ENCODE results near the gene APOL2.
"Not testable (repeated sequence)": the region's sequence is repeated elsewhere in the genome, so short reads cannot be mapped to it uniquely, and the experiment has no call there.

Gene APOL2

DNA sequence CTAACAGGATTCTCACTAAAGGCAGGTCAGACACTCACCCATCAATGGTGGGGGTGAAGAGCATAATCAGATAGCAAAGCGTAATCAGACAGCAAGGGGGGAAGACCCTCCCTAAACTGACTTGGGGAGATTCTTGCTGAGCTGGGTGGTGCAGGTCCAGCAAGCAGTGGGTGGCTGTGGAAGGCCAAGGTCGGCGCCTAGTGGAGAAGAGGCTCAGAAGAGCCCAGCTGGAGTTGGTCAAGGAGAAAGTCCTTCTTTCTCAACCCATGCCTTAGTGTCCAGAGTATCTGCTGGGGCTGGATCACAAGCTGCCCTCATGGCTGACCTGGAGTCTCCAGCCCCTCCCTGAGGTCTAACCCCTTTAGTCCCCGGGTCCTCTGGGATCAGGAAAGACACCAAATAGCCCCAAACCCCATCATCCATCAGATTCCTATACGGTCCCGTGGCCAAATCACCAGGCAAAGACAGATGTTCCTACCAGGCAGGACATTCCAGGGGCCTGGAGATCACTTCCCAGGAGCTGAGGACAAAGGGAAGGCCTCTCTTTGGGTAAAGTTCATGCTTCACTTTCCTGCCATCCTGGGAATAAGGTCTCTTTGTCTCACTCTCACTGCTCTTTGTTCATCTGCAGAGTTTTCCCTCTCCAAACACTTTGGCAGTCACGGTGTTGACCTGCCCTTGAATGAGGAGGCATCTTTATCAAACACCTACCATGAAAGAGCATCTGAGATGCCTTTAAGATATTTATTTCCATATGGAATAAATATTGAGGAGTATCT, 24.7 kb upstream of the APOL2 start:
- H3K23ac ChIP-seq (ENCODE audit: low read length); H4K5ac ChIP-seq (ENCODE audit: low read length); H2BK15ac ChIP-seq (replicated peaks; ENCODE audit: low read depth); H3K36me3 ChIP-seq (ENCODE audit: control insufficient read depth, insufficient read depth, low read length); H2BK5ac ChIP-seq (ENCODE audit: low read length); H3K56ac ChIP-seq (ENCODE audit: low read length); H3K18ac ChIP-seq (ENCODE audit: low read length); H2BK120ac ChIP-seq (ENCODE audit: low read depth, low read length); H3K4me1 ChIP-seq (ENCODE audit: control insufficient read depth, low read depth, low read length); H3K27me3 ChIP-seq (ENCODE audit: insufficient read depth, low read length, poor library complexity); H3K9ac ChIP-seq (ENCODE audit: low read length); DNase-seq; H3K4ac ChIP-seq (ENCODE audit: low read depth, low read length); H3K79me1 ChIP-seq (ENCODE audit: low read length); H2AK5ac ChIP-seq (ENCODE audit: low read length); H3K27ac ChIP-seq (ENCODE audit: low read depth, low read length); H3K4me2 ChIP-seq (ENCODE audit: low read length); H4K8ac ChIP-seq (ENCODE audit: low read depth, low read length); H3K79me2 ChIP-seq (ENCODE audit: control insufficient read depth, insufficient read depth, low read length); H3K4me3 ChIP-seq (ENCODE audit: low read length): not testable (repeated sequence)
- WGBS (ENCODE audit: extremely low coverage, insufficient coverage, low lambda C conversion rate), result no CpG with 5 or more reads among the region's 7 CpGs

DNA sequence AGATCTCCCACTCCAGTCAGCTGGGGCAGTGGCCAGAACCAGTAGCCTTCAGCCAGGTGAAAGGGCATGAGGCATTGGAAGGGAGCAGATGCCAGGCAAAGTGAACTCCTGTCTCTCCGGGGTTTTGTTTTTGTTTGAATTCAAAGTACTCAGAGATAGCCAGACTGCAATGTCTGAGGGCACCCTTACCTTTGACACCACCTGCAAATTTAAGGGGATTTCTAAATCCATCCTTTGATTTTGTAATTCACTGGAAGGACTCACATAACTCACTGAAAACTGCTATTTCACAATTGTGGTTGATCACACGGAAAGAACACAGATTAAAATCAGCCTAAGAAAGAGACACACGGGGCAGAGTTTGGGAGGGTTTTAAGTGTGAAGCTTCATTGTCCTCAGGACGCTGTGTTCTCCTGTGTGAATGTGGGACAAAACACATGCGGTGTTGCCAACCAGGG, 23.9 kb upstream of the APOL2 start:
- H4K5ac ChIP-seq (ENCODE audit: low read length); DNase-seq; H3K79me1 ChIP-seq (ENCODE audit: low read length); H3K36me3 ChIP-seq (ENCODE audit: control insufficient read depth, insufficient read depth, low read length); H3K56ac ChIP-seq (ENCODE audit: low read length); H3K4ac ChIP-seq (ENCODE audit: low read depth, low read length); H3K79me2 ChIP-seq (ENCODE audit: control insufficient read depth, insufficient read depth, low read length); H2AK5ac ChIP-seq (ENCODE audit: low read length); H2BK120ac ChIP-seq (ENCODE audit: low read depth, low read length); H2BK15ac ChIP-seq (replicated peaks; ENCODE audit: low read depth); H3K27me3 ChIP-seq (ENCODE audit: insufficient read depth, low read length, poor library complexity); H3K18ac ChIP-seq (ENCODE audit: low read length); H3K4me2 ChIP-seq (ENCODE audit: low read length); H2BK5ac ChIP-seq (ENCODE audit: low read length); H4K8ac ChIP-seq (ENCODE audit: low read depth, low read length); H3K4me3 ChIP-seq (ENCODE audit: low read length); H3K9ac ChIP-seq (ENCODE audit: low read length); H3K27ac ChIP-seq (ENCODE audit: low read depth, low read length); H3K23ac ChIP-seq (ENCODE audit: low read length): not testable (repeated sequence)
- WGBS (ENCODE audit: extremely low coverage, insufficient coverage, low lambda C conversion rate), result no CpG with 5 or more reads among the region's 5 CpGs
- H3K4me1 ChIP-seq (ENCODE audit: control insufficient read depth, low read depth, low read length), result peaks cover 11% of the 10 kb centered on the region

DNA sequence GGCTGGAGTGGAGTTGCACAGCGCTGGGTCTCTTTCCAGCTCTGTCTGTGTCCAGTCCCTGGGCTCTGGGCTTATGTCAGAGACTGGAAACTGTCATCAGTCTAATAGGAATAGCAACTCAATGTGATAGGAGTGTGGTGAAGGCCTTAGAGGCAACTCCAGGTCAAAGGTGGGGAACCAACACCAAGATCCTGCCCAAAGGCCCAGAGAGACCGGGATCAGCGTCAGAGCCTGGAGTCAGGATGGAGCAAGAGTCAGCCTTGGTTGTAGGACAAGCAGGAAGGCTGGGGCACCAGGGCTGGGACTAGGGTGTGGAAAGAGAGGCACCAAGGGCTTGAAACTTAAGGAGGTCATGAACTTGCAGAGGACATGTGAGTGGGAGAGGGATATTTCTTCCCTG, 23.0 kb upstream of the APOL2 start:
- H2BK120ac ChIP-seq (ENCODE audit: low read depth, low read length); H3K36me3 ChIP-seq (ENCODE audit: control insufficient read depth, insufficient read depth, low read length); H3K18ac ChIP-seq (ENCODE audit: low read length); H3K79me1 ChIP-seq (ENCODE audit: low read length); H3K23ac ChIP-seq (ENCODE audit: low read length); H3K56ac ChIP-seq (ENCODE audit: low read length); DNase-seq; H3K4me3 ChIP-seq (ENCODE audit: low read length); H4K8ac ChIP-seq (ENCODE audit: low read depth, low read length); H3K4me2 ChIP-seq (ENCODE audit: low read length); H3K27me3 ChIP-seq (ENCODE audit: insufficient read depth, low read length, poor library complexity); H3K9ac ChIP-seq (ENCODE audit: low read length); H2AK5ac ChIP-seq (ENCODE audit: low read length); H3K27ac ChIP-seq (ENCODE audit: low read depth, low read length); H2BK5ac ChIP-seq (ENCODE audit: low read length); H2BK15ac ChIP-seq (replicated peaks; ENCODE audit: low read depth); H3K79me2 ChIP-seq (ENCODE audit: control insufficient read depth, insufficient read depth, low read length); H4K5ac ChIP-seq (ENCODE audit: low read length); H3K4ac ChIP-seq (ENCODE audit: low read depth, low read length): not testable (repeated sequence)
- WGBS (ENCODE audit: extremely low coverage, insufficient coverage, low lambda C conversion rate), result no CpG with 5 or more reads among the region's 3 CpGs
- H3K4me1 ChIP-seq (ENCODE audit: control insufficient read depth, low read depth, low read length), result peaks cover 11% of the 10 kb centered on the region

DNA sequence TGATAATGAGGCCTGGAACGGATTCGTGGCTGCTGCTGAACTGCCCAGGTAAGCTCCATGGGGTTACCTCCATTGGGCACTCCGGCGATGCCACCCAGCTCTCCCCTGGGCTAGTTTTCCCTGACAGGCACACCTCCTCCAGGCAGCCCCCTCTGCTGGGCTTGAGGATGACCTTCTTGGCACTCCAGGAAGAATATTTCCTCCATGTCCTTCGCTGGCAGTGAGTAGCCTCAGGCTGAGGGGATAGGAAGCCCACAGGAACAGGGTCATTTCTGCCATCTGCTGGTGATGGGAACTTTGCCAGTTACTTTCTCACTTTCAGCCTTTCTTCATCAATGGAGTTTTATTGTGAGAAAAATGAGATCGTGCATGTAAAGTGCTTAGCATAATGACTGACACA, 22.3 kb upstream of the APOL2 start:
- H3K18ac ChIP-seq (ENCODE audit: low read length); H3K9ac ChIP-seq (ENCODE audit: low read length); H3K79me2 ChIP-seq (ENCODE audit: control insufficient read depth, insufficient read depth, low read length); H4K5ac ChIP-seq (ENCODE audit: low read length); H3K27me3 ChIP-seq (ENCODE audit: insufficient read depth, low read length, poor library complexity); H2BK5ac ChIP-seq (ENCODE audit: low read length); H3K27ac ChIP-seq (ENCODE audit: low read depth, low read length); H3K23ac ChIP-seq (ENCODE audit: low read length); H2BK120ac ChIP-seq (ENCODE audit: low read depth, low read length); H3K56ac ChIP-seq (ENCODE audit: low read length); H2BK15ac ChIP-seq (replicated peaks; ENCODE audit: low read depth); H3K4me2 ChIP-seq (ENCODE audit: low read length); H3K4ac ChIP-seq (ENCODE audit: low read depth, low read length); H3K36me3 ChIP-seq (ENCODE audit: control insufficient read depth, insufficient read depth, low read length); H2AK5ac ChIP-seq (ENCODE audit: low read length); H3K79me1 ChIP-seq (ENCODE audit: low read length); H3K4me3 ChIP-seq (ENCODE audit: low read length); H4K8ac ChIP-seq (ENCODE audit: low read depth, low read length): not testable (repeated sequence)
- WGBS (ENCODE audit: extremely low coverage, insufficient coverage, low lambda C conversion rate), result no CpG with 5 or more reads among the region's 6 CpGs
- peak; percentile 72 for DNase-seq
- H3K4me1 ChIP-seq (ENCODE audit: control insufficient read depth, low read depth, low read length), result peaks cover 11% of the 10 kb centered on the region

DNA sequence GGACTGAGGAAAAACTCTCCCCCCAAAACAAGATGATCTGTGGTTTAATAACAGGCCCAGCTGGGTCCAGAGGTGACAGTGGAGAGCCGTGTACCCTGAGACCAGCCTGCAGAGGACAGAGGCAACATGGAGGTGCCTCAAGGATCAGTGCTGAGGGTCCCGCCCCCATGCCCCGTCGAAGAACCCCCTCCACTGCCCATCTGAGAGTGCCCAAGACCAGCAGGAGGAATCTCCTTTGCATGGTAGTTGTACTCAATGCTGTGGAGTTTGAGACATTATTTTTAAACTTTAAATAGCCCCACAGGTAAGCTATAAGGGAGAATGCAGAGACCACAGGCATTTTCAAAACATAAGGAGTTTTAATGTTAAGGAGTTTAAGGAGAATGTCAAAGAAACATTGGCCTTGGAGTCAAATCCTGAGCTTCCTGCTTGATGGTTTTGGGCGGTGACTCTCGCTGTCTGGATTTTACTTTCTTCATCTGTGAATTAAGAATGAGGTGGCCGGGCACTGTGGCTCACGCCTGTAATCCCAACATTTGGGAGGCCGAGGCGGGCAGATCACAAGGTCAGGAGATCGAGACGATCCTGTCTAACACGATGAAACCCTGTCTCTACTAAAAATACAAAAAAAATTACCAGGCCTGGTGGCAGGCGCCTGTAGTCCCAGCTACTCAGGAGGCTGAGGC, 20.4 kb upstream of the APOL2 start:
- Histone ChIP-seq H3K36me3 (ENCODE audit: control insufficient read depth, insufficient read depth, low read length) (no peaks in the 10 kb centered on the region), H3K56ac (ENCODE audit: low read length) (peak overlapping the region; percentile 74), H3K4me3 (ENCODE audit: low read length) (no peak overlapping the region), H3K4ac (ENCODE audit: low read depth, low read length) (no peak overlapping the region), H4K5ac (ENCODE audit: low read length) (no peak overlapping the region), H3K23ac (ENCODE audit: low read length) (no peak overlapping the region), H3K79me1 (ENCODE audit: low read length) (no peaks in the 10 kb centered on the region), H3K4me1 (ENCODE audit: control insufficient read depth, low read depth, low read length) (peaks cover 11% of the 10 kb centered on the region), H3K27ac (ENCODE audit: low read depth, low read length) (no peak overlapping the region), H3K79me2 (ENCODE audit: control insufficient read depth, insufficient read depth, low read length) (no peaks in the 10 kb centered on the region), H3K4me2 (ENCODE audit: low read length) (no peak overlapping the region), H2BK15ac (replicated peaks; ENCODE audit: low read depth) (no peak overlapping the region), H4K8ac (ENCODE audit: low read depth, low read length) (no peak overlapping the region), H2AK5ac (ENCODE audit: low read length) (no peak overlapping the region), H3K18ac (ENCODE audit: low read length) (peak overlapping the region; percentile 29), H2BK5ac (ENCODE audit: low read length) (no peak overlapping the region), H2BK120ac (ENCODE audit: low read depth, low read length) (no peak overlapping the region), H3K27me3 (ENCODE audit: insufficient read depth, low read length, poor library complexity) (no peaks in the 10 kb centered on the region), H3K9ac (ENCODE audit: low read length) (peak overlapping the region; percentile 50)
- DNase-seq, result peak; percentile 22
- no CpG with 5 or more reads among the region's 14 CpGs for WGBS (ENCODE audit: extremely low coverage, insufficient coverage, low lambda C conversion rate)

Data from mesendoderm (in vitro differentiated cells).